HG02763 (cell line): ENCODE measurements around the gene SDF4.

Source experiments
- ATAC-seq: cut with Tn5 transposase; IDR thresholded peaks from one replicate; pipeline ENCODE4 v1.9.1; 2021; ENCODE audit warnings: mild to moderate bottlenecking, moderate library complexity; ENCODE audit not compliant: unreplicated experiment

Gene SDF4, protein sequence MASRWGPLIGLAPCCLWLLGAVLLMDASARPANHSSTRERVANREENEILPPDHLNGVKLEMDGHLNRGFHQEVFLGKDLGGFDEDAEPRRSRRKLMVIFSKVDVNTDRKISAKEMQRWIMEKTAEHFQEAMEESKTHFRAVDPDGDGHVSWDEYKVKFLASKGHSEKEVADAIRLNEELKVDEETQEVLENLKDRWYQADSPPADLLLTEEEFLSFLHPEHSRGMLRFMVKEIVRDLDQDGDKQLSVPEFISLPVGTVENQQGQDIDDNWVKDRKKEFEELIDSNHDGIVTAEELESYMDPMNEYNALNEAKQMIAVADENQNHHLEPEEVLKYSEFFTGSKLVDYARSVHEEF

DNA sequence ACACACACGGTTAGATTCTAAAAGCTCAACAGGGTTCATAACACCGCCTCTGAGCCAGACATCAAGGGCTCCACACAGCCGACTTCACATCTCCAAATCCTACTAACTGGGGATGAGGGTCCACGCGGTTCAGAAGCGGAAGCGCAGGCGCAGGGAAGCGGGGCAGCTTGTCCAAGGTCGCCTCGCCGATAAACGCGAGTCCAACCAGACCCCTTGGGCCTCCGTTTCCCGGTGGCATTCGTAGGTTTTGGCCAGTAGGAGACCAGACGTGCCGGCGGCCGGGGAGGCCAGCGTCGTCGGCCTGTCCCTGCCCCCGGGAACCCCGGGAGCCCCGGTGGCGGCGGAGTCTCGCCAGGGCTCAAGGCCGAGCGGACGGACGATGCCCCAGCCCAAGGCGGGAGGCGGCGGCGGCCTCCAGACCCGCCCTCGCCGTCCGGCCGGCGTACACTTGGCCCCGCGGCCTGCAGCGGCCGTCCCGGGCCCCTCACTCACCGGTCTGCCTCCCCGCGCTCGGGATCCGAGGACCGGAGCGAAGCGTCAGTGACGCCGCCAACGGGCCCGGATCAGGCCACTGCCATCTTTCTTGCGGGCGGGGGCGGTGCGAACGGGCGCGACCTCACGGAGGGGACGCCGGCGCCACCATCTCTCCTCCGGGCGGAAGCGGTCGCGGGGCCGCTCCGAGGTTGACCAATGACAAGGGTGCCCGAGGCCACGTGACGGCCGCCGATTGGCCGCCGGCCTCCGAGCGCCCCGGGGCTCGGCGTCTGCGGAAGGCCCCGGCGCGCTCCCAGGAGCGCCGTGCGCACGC, at the start of gene SDF4:
Gene SDF4, minus strand, starts transcription at position 602 of the 808 bp plus-strand sequence. CDS start 3,229 bp downstream, outside the sequence.
- peak; percentile 92 for ATAC-seq

DNA sequence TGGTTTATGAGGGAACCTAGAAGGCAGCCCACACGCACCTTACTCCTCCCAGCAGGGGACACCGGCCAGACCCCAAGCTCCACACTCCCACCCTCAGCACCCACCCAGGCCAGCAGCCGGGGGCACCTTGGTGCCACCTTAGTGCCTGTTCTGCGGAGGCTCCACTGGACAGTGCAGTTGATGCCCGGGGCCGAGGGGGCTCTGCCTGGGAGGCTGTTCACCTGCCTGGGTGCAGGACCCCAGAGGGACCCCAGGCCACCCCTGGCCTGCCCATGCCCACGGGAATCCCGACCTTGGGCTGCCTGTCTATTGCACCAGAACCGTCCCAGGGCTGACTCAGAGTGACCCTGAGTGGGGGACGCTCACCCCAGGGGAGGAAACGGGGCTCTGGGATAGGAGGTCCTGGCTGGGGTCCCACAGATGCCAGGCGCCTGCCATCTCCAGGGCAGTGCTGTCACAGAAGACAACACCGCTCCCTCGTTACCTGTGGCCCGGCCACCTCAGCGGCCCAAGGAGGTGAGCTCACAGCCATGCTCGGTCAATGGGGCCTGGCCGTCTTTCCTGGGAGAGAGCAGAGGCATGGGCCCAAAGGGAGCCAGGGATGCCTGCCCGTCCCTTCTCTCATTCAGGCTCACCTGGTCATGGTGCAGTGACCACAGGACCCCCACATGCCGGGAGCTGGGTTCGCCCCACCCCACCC, 49.1 kb upstream of the SDF4 start:
- ATAC-seq, result no peak

DNA sequence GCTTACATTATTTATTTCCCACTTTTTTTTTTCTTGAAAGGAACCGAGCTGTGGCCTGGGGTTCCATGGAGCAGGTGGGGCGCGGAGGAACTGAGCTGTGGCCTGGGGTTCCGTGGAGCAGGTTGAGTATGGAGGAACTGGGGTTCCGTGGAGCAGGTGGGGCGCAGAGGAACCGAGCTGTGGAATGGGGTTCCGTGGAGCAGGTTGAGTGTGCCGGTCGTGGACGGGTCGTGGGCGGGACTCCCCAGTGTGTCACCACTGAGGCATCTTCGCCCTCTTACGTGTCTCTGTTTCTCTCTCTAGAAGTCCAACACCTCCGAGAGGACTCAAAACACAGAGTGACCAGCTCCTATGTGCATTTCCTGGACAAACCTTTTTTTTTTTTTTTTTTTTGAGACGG, 47.2 kb upstream of the SDF4 start:
- ATAC-seq, result no peak

DNA sequence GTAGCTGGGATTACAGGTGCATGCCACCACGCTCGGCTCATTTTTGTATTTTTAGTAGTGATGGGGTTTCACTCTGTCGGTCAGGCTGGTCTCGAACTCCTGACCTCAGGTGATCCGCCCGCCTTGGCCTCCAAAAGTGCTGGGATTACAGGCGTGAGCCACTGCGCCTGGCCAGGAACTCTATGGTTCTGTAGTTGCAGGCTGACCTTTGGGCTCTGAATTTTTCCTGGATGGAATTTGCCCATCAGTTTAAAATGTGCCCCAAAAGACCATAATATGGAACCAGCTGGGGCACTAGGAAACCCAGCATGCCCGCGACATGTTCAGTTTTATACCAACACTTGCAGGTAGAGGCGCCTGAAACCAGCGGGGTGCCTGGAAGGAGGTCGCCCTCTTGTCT, 46.8 kb upstream of the SDF4 start:
- ATAC-seq, result no peak

DNA sequence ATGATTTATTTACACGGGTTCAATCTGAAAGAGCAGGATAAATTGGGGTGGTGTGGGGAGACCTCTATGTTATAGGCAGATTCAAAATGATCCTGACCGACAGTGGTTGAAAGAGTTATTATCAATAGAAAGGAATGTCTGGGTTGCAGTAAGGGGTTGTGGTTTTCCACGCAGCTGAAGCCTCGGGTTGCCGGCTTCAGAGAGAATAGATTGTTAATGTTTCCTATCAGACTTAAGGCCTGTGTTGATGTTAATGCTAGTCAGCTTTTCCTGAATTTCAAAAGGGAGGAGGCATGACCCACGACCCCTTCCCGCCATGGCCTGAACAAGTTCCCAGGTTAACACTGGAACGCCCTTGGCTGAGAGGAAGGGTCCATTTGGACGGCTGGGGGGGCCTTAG, 44.0 kb upstream of the SDF4 start:
- ATAC-seq, result no peak

DNA sequence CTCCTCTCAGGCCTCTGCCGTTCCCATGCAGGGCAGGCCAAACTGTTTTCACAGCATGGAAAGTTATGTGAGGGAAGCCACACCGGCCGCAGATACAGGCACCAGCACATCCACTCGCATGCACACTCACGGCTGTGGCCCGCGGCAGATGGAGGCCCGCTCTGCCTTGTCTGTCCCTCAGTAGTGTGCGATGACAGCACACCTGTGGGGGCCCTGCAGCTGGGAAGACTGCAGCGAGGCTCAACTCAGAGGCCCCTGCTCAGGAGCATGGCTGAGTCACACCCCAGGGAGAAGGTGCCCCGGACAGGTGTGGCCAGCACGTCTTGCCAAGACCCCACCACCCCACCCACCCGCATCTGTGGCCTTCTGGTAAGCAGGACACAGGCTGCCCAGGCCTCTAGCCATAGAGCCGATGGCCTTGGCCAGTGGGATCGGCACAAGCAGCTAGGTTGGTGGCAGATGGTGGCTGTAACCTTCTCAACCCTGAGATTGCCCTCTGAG, 43.2 kb upstream of the SDF4 start:
- no peak for ATAC-seq

DNA sequence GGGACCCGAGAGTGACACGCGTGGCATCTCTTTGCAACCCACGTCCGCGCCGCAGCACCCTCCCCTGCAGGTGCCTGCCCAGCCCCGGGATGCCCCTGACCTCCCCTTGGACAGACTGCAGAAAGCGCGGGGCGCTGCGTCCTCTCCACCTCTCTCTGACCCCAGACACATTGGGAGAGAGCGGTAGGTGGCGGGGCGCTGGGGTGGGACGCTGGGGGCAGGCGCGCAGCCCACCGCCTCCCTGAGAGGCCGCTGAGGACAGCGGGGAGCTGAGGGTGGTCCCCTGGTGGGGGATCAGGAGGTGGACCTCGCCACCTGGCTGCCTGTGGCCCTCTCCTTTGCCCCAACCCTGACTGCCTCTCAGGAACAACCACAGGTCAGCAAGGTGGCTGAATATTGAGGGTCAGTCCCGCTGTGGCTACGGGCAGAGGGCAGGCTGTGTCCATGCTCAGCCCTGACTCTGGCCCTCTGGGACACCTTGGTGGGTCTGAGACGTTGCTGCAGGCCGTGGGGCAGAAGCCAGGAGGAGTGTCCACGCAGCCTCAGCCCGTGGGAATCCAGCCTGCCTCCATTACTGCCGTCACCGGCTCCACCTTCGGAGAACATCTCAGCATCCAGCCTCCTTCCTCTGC, 42.6 kb upstream of the SDF4 start:
- ATAC-seq, result no peak

DNA sequence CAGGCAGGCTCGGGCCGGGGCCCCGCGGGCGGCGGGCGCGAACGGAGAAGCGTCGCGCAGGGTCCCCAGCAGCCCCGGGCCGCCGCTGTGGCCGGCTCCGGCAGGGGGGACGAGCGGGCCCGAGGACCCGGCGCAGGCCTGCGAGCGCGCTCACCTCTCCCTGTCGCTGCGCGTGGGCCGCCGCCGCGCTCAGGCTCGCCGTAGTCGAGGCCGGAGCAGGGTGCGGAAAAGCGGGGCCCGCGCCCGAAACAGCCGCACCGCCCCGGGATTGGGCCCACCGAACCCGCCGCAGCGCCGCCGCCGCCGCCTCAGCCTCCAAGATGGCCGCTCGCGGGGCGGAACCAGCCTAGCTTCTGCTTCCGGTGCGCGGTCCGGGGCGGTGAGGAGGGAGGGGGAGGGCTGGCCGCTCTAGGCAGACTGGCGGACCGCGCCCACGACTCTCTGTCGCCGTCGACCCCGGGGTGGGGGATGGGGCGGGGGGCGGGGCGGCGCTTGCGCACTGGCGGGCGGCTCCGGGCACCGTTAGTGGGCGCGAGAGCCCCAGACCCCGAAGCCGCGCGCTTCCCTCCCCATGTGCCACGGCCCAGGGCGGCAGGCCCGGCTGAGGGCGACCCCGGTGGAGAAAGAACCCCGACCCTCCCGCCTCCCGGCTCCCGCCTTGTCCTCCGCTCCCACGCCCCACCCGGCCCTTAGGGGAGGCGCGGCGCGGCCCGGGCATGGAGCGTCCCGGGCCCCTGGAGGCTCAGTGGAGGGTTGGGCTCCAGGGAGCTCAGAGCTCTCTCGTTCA, 41.9 kb upstream of the SDF4 start, which contains the start of gene UBE2J2:
Gene UBE2J2, minus strand, starts transcription at position 343 of the 787 bp plus-strand sequence. CDS start 5,862 bp downstream, outside the sequence.
- ATAC-seq, result peak; percentile 91

DNA sequence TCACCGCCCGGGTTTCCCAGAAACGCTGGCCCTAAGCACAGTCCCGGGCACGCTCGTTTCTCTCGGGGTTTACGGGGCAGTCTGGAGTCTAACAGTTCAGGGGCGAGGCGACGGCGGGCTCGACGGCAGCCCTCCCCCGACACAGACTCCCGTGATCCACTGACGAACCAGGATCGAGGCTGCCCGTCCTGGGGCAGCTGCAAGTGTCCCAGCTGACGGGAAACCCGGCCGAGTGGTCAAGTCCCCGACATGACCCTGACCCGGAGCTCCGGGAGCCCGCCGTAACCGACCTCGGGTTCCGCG, 41.4 kb upstream of the SDF4 start:
- ATAC-seq, result peak; percentile 9

DNA sequence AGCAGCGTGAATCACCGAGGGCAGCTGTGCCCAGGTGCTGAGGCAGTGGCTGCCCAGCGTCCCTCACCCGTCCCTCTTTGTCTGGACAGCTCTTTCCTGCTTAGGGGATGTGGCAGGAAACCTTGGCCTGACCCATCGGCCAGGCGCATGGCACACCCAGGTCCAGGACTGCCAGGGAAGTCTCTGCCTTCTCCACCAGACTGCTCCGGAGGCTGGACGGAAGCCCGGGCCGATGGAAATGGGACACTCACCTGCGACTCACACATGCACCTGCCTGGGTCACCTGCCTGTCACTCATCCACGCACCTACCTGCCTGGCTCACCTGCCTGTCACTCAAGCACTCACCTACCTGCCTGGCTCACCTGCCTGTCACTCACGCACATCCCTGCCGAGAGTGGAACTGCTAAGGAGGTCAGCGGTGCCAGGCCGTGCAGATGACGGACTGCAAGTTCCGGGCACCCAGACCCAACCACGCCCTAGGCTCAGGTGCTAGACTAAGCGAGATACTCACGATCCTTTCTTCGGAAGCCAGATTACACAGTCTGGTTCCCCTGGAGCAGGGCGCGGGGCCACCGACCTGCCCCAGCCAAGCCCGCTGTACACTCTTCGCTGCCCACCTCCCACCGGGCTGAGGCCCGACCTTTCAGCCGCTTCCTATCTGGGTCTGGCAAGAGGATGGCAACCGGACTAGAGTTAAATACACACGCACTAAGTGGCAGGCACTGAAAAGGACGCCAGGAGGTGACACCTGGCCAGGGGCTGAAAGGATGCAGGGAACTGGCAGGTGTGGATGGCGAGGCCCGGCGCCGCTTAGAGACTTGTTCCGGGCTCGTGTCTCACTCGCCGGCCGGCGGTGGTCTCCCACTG, 40.8 kb upstream of the SDF4 start:
- no peak for ATAC-seq

DNA sequence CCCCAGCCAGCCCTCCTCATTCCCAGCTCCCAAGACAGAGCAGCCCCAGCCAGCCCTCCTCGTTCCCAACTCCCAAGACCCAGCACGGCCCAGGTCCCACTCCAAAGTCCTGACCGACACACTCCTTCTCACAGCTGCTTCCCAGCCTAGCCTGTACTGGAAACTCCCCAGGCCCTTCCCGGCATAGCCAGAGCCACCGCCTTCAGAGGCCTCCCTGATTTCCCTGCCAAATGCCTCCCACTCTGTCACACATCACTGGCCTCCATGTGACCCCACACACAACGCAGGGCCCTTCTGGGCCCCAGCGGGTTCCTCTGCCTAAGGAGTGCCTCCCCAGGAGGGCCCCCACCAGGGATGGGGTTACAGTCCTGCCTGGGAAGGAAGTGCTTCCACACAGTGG, 39.0 kb upstream of the SDF4 start:
- no peak for ATAC-seq

DNA sequence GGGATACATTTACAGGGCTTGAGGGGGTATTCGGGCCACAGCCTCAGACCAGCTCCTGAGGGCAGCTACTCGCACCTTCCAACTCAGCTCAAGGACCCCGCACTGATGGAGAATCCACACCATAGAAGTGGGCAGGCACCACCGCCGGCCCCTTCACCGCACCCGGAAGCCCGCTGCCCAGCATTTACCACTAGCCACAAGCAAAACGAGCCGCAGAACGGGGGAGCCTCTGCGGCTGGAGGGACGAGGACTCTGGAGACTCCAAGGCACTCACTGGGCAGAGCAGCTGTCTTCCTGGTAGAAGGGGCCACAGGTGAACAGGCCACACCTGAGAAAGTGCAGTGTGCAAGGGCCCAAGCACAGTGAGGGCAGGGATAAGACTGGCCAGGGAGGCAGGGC, 36.5 kb upstream of the SDF4 start:
- no peak for ATAC-seq

DNA sequence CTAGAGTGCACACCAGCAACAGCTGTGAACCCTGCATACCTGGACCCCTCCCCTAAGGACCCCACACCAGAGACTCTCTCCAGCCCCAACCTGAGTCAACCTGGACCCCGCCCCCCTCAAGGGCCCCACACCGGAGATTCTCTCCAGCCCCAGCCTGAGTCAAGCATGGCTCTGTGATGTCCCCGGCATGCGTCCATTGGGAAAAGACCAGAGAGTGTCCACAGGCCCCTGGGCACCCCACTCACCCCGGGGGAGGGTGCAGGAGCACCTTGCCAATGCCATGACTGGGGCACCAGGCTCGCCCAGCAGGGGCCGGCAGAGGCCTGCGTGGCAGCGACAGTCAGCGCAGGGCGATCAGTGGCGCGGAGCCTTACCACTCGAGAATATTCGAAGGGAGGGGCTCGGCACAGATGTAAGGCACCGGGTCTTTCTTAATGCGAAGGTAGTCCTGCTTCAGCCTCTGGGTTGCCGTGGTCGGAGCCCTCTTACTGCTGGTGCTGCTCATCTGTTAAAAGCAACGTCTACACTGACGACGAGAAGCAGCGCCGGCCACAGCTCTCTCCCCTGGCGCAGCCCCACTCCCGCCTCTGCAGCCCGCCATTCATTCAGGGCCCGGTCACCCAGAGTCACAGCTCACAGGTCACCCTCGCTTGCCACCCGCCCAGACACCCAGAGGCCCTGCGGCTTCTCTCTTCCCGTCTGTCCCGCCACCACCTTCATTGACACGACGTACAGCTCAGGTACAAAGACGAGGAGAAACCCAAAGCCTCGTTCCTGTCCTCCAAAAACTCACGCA, 35.9 kb upstream of the SDF4 start:
- ATAC-seq, result no peak

DNA sequence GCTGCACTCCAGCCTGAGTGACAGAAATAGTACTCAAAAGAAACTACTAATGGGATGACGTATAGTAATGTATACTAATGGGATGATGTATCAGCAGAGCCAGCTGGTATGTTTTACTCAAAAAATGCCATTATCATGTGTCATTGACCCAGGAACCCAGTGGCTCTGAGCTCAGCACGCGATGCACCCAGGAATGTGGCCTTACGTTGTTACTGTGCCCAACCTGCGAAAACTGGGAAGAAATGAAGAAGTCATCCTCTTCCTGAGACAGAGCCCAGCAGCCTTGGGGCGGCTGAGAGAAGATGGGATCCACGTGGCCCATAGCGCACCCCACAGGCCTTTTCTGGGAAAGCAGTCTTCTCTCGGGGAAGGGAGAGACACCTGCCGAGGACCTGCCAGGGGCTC, 33.1 kb upstream of the SDF4 start:
- no peak for ATAC-seq

DNA sequence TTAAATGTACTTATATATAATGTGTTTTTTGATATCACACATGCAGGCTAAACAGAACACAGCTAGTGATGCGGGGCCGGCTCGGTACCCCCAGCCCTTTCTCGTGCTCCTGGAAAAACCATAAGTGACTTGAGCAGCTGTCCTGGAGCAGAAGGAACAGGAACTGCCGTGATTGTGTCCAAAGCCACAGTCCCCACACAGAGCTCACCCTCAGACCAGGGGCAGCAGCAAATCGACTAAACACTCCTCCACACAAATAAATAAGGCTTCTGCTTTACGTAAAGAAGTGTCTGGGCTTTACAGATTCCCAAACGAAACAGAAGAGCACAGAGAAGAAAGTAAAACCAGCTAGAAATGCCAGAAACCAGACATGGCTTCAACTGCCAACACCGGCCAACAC, 32.2 kb upstream of the SDF4 start:
- ATAC-seq, result no peak

DNA sequence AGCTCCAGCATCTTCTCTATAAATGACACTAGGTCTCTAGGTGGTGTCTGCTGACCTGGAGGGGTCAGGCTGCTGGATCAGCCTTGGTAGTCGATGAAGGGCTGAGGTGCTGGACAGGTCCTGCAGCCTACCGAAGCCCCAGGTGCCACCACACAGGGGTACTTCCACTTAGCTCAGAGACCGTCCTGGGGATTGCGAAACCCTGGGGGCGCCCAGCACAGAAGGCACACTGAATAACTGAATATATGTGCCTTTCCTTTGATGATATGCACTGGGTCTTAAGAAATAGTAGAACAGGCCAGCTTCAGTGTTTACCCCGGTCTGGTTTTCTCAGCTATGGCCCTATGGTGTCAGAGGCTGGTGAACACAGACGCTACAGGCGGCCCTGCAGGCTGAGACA, 31.0 kb upstream of the SDF4 start:
- no peak for ATAC-seq

DNA sequence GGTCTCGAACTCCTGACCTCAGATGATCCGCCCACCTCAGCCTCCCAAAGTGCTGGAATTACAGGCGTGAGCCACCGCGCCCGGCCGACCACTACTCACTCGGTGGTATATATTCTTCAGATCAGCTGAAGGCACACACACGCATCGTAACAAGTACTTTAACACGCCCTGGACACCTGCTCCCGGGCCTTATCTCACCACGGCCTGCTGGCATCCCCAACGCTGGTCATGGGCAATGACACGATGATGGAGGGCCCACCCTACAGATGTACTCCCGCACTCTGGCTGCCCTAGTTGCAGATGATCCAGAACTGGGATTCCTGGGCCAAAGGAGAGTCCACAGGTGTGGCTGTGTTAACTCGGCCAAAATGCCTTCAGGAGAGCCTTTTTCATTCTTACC, 30.3 kb upstream of the SDF4 start:
- no peak for ATAC-seq

DNA sequence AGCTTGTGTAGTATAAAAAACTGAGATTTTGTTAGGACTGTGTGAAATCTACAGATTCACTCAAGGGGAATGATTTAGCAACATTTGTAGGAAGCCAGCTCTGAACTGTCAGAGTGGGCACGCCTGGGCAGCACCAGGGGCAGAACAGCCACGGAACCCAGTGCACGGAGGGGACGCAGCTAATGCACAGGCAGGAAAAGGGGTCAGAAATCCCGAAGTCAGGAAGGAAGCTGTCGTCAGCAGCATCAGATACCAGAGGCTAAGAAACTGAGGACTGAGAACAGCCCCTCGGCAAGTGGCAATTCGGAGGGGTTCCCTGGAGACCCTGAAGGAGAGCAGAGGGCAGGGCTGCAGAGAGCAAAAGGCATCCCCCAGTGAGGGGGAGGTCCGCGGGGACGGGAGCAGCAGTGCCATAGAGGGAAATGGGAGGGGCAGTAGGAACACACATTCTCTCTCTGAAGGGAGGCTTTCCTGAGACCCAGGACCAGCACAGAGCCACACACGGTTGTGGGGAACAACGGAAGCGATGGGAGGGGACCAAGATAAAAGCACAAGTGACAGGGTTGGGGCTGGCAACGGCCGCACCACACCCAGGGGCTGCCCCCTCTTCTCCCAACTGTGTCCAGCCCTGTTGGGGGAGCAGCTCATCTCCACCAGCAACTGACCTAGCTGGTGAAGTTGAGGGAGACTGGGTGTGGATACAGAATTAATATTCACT, 29.2 kb upstream of the SDF4 start:
- ATAC-seq, result no peak
